ENCODE data around the gene NUAK2. TPM values are rescaled to one million over a fixed set of nuclear protein-coding genes. Genes with fewer than 3 reads are reported as not detected.

Gene NUAK2
- total RNA-seq, 1 experiment from 2014 or later = 25.7 TPM

DNA sequence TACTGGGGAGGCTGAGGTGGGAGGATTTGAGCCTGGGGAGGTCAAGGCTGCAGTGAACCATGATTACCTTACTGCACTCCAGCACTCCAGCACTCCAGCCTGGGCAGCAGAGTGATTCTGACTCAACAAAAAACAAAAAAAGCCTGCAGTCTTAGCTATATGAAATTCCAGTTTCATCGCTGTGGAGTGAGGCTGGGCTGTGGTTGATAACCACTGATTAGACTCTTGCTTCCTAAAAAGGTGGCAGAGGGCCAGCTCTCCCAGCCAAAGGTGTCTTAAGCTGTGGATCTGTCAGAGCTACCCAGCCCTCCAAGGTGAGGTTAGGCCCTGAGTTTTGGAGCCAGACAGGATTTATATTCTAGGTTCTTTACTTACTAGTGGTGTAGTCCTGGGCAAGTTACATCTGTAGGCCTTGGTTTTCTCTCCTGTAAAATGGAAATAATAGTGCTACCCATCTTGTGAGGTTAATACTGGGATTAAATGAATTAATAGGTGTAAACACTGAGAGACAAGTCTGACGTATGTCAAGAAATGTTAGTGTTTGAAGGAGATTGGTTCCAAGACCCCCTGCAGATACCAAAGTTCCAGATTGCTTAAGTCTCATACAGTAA is 57.9 kb downstream of the NUAK2 start:
- Histone ChIP-seq H3K4me3 (ENCODE audit: low read depth, low read length) (no peak overlapping the region), H3K9me3 (no peaks in the 10 kb centered on the region), H3K36me3 (ENCODE audit: control insufficient read depth, insufficient read depth, low read length) (no peaks in the 10 kb centered on the region), H3K4me1 (no peaks in the 10 kb centered on the region), H3K27me3 (replicated peaks; ENCODE audit: control insufficient read depth, insufficient read depth, low read length) (no peaks in the 10 kb centered on the region)
- intact Hi-C loops (cut with micrococcal nuclease; ENCODE audit: unreplicated experiment) = no loop called here
- CTCF ChIA-PET = no interaction called here
- Mint-ChIP-seq H3K9me3 (ENCODE audit: unreplicated experiment) (no peaks in the 10 kb centered on the region), H3K36me3 (ENCODE audit: insufficient read depth, unreplicated experiment) (no peaks in the 10 kb centered on the region), H3K27ac (ENCODE audit: unreplicated experiment) (no peak overlapping the region), H3K4me1 (ENCODE audit: low read depth, unreplicated experiment) (no peaks in the 10 kb centered on the region), H3K4me3 (ENCODE audit: unreplicated experiment) (no peak overlapping the region), H3K27me3 (ENCODE audit: insufficient read depth, unreplicated experiment) (no peaks in the 10 kb centered on the region)
- no peak for DNase-seq
- TF ChIP-seq, protein P1, sequence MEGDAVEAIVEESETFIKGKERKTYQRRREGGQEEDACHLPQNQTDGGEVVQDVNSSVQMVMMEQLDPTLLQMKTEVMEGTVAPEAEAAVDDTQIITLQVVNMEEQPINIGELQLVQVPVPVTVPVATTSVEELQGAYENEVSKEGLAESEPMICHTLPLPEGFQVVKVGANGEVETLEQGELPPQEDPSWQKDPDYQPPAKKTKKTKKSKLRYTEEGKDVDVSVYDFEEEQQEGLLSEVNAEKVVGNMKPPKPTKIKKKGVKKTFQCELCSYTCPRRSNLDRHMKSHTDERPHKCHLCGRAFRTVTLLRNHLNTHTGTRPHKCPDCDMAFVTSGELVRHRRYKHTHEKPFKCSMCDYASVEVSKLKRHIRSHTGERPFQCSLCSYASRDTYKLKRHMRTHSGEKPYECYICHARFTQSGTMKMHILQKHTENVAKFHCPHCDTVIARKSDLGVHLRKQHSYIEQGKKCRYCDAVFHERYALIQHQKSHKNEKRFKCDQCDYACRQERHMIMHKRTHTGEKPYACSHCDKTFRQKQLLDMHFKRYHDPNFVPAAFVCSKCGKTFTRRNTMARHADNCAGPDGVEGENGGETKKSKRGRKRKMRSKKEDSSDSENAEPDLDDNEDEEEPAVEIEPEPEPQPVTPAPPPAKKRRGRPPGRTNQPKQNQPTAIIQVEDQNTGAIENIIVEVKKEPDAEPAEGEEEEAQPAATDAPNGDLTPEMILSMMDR (IDR thresholded peaks at IDR 0.05; ENCODE audit: insufficient read depth in 1 of 2, low read depth in 1 of 2, low read length in 1 of 2, severe bottlenecking in 1 of 2, unreplicated experiment in 1 of 2) = no peak
- BruUV-seq (replicated peaks) = no TSS peak
- POLR2A ChIA-PET = no interaction called here

DNA sequence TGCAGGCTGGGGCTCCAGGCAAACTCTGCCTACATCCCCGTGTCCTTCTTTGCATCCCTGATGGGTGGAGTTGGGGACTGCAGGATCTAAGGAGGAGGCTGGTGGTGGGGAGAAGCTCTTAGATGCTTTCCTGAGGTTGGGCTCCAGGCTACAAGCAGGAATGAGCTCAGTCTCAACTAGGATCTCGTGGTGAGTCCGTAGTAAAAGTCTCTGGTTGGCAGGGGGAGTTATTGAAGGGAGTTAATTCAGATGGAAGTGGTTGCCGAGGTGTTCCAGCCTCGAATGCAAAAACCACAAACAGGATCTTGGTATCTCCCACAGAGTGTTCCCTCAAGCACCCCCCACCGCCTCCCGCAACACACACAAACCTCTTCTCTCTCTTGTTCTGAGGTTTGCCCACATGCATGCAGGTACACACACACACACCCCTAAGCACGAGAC is 58.8 kb downstream of the NUAK2 start:
- TF ChIP-seq, protein P1 (IDR thresholded peaks at IDR 0.05; ENCODE audit: insufficient read depth in 1 of 2, low read depth in 1 of 2, low read length in 1 of 2, severe bottlenecking in 1 of 2, unreplicated experiment in 1 of 2) = no peak
- ChIA-PET POLR2A (interaction anchor here (0.7 kb wide), 1 partner anchor 11 kb away, joined by 3 read pairs; no protein-coding TSS in a partner anchor), CTCF (interaction anchor here (0.7 to 1.7 kb wide), 4 partner anchors 11 to 73 kb away, joined by 3 to 5 read pairs (median 3); no protein-coding TSS in a partner anchor)
- no peaks in the 10 kb centered on the region for H3K4me1 Mint-ChIP-seq (ENCODE audit: low read depth, unreplicated experiment)
- Histone ChIP-seq H3K4me3 (ENCODE audit: low read depth, low read length) (no peak overlapping the region), H3K9me3 (no peaks in the 10 kb centered on the region), H3K4me1 (no peaks in the 10 kb centered on the region), H3K27me3 (replicated peaks; ENCODE audit: control insufficient read depth, insufficient read depth, low read length) (no peaks in the 10 kb centered on the region), H3K36me3 (ENCODE audit: control insufficient read depth, insufficient read depth, low read length) (no peaks in the 10 kb centered on the region)
- DNase-seq = no peak
- no peak overlapping the region for H3K27ac Mint-ChIP-seq (ENCODE audit: unreplicated experiment)
- H3K27me3 Mint-ChIP-seq (ENCODE audit: insufficient read depth, unreplicated experiment) = no peaks in the 10 kb centered on the region
- BruUV-seq (replicated peaks) = no TSS peak
- H3K36me3 Mint-ChIP-seq (ENCODE audit: insufficient read depth, unreplicated experiment) = no peaks in the 10 kb centered on the region
- H3K9me3 Mint-ChIP-seq (ENCODE audit: unreplicated experiment) = no peaks in the 10 kb centered on the region
- H3K4me3 Mint-ChIP-seq (ENCODE audit: unreplicated experiment) = no peak overlapping the region
- intact Hi-C loops (cut with micrococcal nuclease; ENCODE audit: unreplicated experiment) = no loop called here

DNA sequence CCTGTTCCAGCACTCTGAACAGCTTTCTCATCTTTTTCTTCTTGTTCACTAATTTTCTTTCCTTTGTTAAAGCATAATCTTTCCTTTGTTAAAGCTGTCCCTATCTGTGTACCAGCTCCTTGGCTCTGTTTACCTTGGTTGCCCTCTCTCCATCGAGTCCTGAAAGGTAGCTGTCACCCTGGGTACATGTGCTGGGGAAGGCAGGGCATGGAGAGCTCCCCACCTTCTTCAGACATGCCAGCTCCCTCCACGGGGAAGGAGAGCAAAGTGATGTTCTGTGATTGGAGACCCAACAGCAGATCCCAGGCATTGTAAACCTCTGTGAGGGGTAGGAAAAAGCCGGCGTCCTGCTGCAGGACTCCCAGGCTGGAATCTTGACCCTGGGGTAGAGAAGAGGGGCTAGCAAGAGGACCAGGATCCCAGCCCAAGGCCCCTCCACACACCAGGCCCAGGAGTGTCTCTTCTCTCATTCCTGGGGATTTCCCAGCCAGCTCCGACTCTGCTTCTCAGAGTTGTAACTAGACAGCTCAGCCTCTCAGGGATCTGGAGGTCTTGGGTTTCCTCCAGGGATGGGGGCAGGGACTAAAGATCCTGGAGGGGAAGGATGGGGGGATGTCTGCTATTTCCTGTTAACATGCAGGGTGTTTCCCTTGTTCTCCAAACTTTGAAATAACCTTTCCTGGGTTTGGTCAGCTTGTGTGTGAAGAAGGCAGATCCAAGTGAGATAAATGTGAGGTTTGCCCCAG is 59.4 kb downstream of the NUAK2 start:
- ChIA-PET POLR2A (interaction anchor here (0.7 kb wide), 2 partner anchors 12 to 16 kb away, joined by 3 to 5 read pairs; no protein-coding TSS in a partner anchor), CTCF (interaction anchor here (0.7 to 1.7 kb wide), 5 partner anchors 11 to 73 kb away, joined by 3 to 5 read pairs (median 3); no protein-coding TSS in a partner anchor)
- no peaks in the 10 kb centered on the region for H3K9me3 ChIP-seq
- no TSS peak for BruUV-seq (replicated peaks)
- Mint-ChIP-seq H3K27me3 (ENCODE audit: insufficient read depth, unreplicated experiment) (no peaks in the 10 kb centered on the region), H3K36me3 (ENCODE audit: insufficient read depth, unreplicated experiment) (no peaks in the 10 kb centered on the region), H3K27ac (ENCODE audit: unreplicated experiment) (no peak overlapping the region), H3K4me1 (ENCODE audit: low read depth, unreplicated experiment) (no peaks in the 10 kb centered on the region), H3K4me3 (ENCODE audit: unreplicated experiment) (no peak overlapping the region), H3K9me3 (ENCODE audit: unreplicated experiment) (no peaks in the 10 kb centered on the region)
- no peaks in the 10 kb centered on the region for H3K4me1 ChIP-seq
- H3K36me3 ChIP-seq (ENCODE audit: control insufficient read depth, insufficient read depth, low read length) = no peaks in the 10 kb centered on the region
- H3K4me3 ChIP-seq (ENCODE audit: low read depth, low read length) = no peak overlapping the region
- TF ChIP-seq, protein P1 (IDR thresholded peaks at IDR 0.05; ENCODE audit: insufficient read depth in 1 of 2, low read depth in 1 of 2, low read length in 1 of 2, severe bottlenecking in 1 of 2, unreplicated experiment in 1 of 2) = no peak
- no peak for DNase-seq
- no peaks in the 10 kb centered on the region for H3K27me3 ChIP-seq (replicated peaks; ENCODE audit: control insufficient read depth, insufficient read depth, low read length)
- intact Hi-C loops (cut with micrococcal nuclease; ENCODE audit: unreplicated experiment) = no loop called here
